ENCODE results near the gene DNAH12. TPM values are rescaled to one million over a fixed set of nuclear protein-coding genes. Genes with fewer than 3 reads are reported as not detected.
A peak's percentile ranks its signal among the peaks of the same experiment; 100 is the strongest.

The DNAH12 gene, protein sequence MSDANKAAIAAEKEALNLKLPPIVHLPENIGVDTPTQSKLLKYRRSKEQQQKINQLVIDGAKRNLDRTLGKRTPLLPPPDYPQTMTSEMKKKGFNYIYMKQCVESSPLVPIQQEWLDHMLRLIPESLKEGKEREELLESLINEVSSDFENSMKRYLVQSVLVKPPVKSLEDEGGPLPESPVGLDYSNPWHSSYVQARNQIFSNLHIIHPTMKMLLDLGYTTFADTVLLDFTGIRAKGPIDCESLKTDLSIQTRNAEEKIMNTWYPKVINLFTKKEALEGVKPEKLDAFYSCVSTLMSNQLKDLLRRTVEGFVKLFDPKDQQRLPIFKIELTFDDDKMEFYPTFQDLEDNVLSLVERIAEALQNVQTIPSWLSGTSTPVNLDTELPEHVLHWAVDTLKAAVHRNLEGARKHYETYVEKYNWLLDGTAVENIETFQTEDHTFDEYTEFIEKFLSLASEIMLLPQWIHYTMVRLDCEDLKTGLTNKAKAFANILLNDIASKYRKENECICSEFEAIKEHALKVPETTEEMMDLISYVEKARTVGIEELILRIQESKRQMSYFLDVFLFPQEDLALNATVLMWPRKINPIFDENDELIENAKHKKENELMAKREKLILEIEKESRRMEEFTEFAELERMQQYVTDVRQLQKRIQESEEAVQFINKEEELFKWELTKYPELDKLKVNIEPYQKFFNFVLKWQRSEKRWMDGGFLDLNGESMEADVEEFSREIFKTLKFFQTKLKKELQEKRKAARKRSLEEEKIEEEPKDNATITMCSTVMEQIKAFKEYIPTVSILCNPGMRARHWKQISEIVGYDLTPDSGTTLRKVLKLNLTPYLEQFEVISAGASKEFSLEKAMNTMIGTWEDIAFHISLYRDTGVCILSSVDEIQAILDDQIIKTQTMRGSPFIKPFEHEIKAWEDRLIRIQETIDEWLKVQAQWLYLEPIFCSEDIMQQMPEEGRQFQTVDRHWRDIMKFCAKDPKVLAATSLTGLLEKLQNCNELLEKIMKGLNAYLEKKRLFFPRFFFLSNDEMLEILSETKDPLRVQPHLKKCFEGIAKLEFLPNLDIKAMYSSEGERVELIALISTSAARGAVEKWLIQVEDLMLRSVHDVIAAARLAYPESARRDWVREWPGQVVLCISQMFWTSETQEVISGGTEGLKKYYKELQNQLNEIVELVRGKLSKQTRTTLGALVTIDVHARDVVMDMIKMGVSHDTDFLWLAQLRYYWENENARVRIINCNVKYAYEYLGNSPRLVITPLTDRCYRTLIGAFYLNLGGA (N-terminal part only)
- 1 to 10 TPM in 1 of 2 donors, under 1 TPM in 1; 0.61 to 4.9 TPM for total RNA-seq
- 10 to 100 TPM in 1 of 6 donors, 1 to 10 TPM in 5; 1.8 to 10.4 (median 6.4) TPM for polyA plus RNA-seq (ENCODE audit: insufficient read length in 6 of 6)
- long read RNA-seq, donor 1, partial matches to known transcripts = 7 of 17 reads
- long read RNA-seq, donor 1, other reads (novel, unspliced or antisense) = 8 of 17 reads
- long read RNA-seq, donor 2 = 0 reads
- long read RNA-seq, donor 3 = 0 reads
- long read RNA-seq, donor 4 = 0 reads
- long read RNA-seq, donor 5, partial matches to known transcripts = 9 of 15 reads
- long read RNA-seq, donor 5, other reads (novel, unspliced or antisense) = 6 of 15 reads
- long read RNA-seq, donor 6 = 0 reads
- long read RNA-seq, donor 7 = 0 reads
- long read RNA-seq, donor 8 = 0 reads
- long read RNA-seq, donor 9 = 0 reads
- long read RNA-seq, donor 10, partial matches to known transcripts = 1 of 3 reads
- long read RNA-seq, donor 10, other reads (novel, unspliced or antisense) = 2 of 3 reads
- long read RNA-seq, donor 11 = 0 reads
- long read RNA-seq, donor 12 = 0 reads

DNA sequence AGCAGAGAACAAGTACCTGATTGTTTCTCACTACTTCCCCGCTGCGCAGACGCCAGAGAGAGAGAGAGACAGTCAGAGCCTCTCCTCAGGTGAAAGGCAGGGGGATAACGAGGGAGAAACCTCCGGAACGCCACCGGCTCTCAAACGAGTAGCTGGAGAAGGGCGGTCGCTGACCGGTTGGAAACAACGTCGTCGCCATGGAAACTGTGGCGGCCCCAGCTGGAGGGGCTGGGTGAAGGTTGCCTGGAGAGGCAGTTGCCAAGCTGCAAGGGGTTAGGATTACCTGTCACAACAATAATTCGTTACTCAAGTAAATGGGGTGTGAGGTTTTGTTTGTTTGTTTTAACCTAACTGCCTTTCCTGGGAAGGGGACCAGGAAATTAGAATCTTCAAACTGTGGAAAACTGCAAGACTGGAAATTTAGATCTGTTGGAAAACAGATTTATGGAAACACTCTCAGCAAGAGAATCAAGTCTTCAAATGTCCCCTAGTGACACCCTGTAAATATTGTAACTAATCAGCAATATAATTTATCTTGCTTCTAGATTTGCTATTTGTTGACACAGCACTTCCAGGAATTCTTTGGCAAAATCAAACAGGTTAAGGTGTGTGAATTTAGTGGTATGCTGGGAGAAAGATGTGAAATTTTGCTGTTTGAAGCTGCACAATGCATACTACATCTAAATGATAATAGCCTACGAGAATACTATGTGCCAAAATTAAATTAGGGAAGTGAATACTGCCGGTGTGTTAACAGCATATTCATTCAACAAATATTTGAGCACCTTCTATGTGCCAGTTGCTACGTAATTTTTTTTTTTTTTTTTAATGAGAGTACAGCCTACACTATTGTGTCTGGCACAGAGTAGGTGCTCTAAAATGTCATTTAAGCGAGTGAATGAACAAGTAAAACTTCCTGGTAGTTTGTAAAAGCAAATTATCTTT lies at the start of gene DNAH12:
TSS of gene DNAH12 (minus strand) at position 164 of the 945 bp plus-strand sequence. CDS start 1,474 bp downstream, outside the sequence.
- H3K27me3 ChIP-seq = peaks cover 0 to 8% of the 10 kb centered on the region in 2 donors
- ATAC-seq (peak; percentile 79), DNase-seq (peak; percentile 45 to 83 (median 68))
- H3K4me1 ChIP-seq = peaks cover 0 to 8% of the 10 kb centered on the region in 2 donors
- H3K4me3 ChIP-seq = peak within 1 kb of the TSS; percentile 12 to 16
- H3K27ac ChIP-seq = no peak within 1 kb of the TSS
- intact Hi-C loops (cut with DNase I) = no loop called here
- no peaks in the 10 kb centered on the region for H3K9me3 ChIP-seq
- no peaks in the 10 kb centered on the region for H3K36me3 ChIP-seq
- TF ChIP-seq, protein P1, sequence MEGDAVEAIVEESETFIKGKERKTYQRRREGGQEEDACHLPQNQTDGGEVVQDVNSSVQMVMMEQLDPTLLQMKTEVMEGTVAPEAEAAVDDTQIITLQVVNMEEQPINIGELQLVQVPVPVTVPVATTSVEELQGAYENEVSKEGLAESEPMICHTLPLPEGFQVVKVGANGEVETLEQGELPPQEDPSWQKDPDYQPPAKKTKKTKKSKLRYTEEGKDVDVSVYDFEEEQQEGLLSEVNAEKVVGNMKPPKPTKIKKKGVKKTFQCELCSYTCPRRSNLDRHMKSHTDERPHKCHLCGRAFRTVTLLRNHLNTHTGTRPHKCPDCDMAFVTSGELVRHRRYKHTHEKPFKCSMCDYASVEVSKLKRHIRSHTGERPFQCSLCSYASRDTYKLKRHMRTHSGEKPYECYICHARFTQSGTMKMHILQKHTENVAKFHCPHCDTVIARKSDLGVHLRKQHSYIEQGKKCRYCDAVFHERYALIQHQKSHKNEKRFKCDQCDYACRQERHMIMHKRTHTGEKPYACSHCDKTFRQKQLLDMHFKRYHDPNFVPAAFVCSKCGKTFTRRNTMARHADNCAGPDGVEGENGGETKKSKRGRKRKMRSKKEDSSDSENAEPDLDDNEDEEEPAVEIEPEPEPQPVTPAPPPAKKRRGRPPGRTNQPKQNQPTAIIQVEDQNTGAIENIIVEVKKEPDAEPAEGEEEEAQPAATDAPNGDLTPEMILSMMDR (IDR thresholded peaks at IDR 0.05) = no peak

GRCh38 chr3:57592306-57592705 lies 48.2 kb upstream of the DNAH12 start:
- Histone ChIP-seq H3K36me3 (peaks cover 0 to 12% of the 10 kb centered on the region in 2 donors), H3K27ac (no peak overlapping the region), H3K4me3 (no peak overlapping the region), H3K27me3 (no peaks in the 10 kb centered on the region), H3K9me3 (no peaks in the 10 kb centered on the region), H3K4me1 (peaks cover 25 to 55% of the 10 kb centered on the region in 2 donors)
- intact Hi-C loops (cut with DNase I) = no loop called here
- DNase-seq (no peak), ATAC-seq (no peak)
- TF ChIP-seq, protein P1 (IDR thresholded peaks at IDR 0.05) = no peak

GRCh38 chr3:57587905-57588304 lies 43.8 kb upstream of the DNAH12 start:
- H3K4me3 ChIP-seq = no peak overlapping the region
- ATAC-seq (no peak), DNase-seq (no peak)
- H3K27me3 ChIP-seq = no peaks in the 10 kb centered on the region
- H3K9me3 ChIP-seq = no peaks in the 10 kb centered on the region
- TF ChIP-seq, protein P1 (IDR thresholded peaks at IDR 0.05) = no peak
- H3K36me3 ChIP-seq = peaks cover 0 to 31% of the 10 kb centered on the region in 2 donors
- H3K27ac ChIP-seq = no peak overlapping the region
- intact Hi-C loops (cut with DNase I) = no loop called here
- H3K4me1 ChIP-seq = peaks cover 12 to 49% of the 10 kb centered on the region in 2 donors

GRCh38 chr3:57586778-57587177 lies 42.6 kb upstream of the DNAH12 start:
- Histone ChIP-seq H3K4me1 (peaks cover 10 to 42% of the 10 kb centered on the region in 2 donors), H3K27ac (no peak overlapping the region), H3K36me3 (peaks cover 0 to 40% of the 10 kb centered on the region in 2 donors), H3K9me3 (no peaks in the 10 kb centered on the region), H3K27me3 (no peaks in the 10 kb centered on the region), H3K4me3 (no peak overlapping the region)
- TF ChIP-seq, protein P1 (IDR thresholded peaks at IDR 0.05) = no peak
- ATAC-seq (no peak), DNase-seq (no peak)
- intact Hi-C loops (cut with DNase I) = no loop called here

Data from left lung (tissue), 14 donors.